HL-60/S4 treated with retinoic acid at 250 ng/mL for 4 days and 3 days (cell line): ENCODE results near the gene PRPS1L1.

Experiments used
- in situ Hi-C: fragments of 300-500 bp; cut with MboI; formaldehyde crosslinking; loops from 2 replicates; pipeline ENCODE4 v1.7.0; 2022; ENCODE audit warnings: low sequenced_read_pairs

The PRPS1L1 gene

GRCh38 chr7:18016547-18017444 lies 10.8 kb downstream of the PRPS1L1 start:
- in situ Hi-C loops: no loop called here

- in situ Hi-C loops: no loop called here
These were observed 13.7 kb downstream of the PRPS1L1 start for GRCh38 chr7:18013936-18014335.

- in situ Hi-C loops: no loop called here
These were observed 23.3 kb downstream of the PRPS1L1 start for GRCh38 chr7:18004372-18004771.

- in situ Hi-C loops: no loop called here
These were observed 24.2 kb downstream of the PRPS1L1 start for GRCh38 chr7:18003286-18003994.

GRCh38 chr7:17998692-17999091 lies 29.0 kb downstream of the PRPS1L1 start:
- in situ Hi-C loops: no loop called here

GRCh38 chr7:17996442-17997223 lies 31.0 kb downstream of the PRPS1L1 start:
- in situ Hi-C loops: no loop called here

GRCh38 chr7:17996040-17996439 lies 31.6 kb downstream of the PRPS1L1 start:
- in situ Hi-C loops: no loop called here

- in situ Hi-C loops: no loop called here
These were observed 33.4 kb downstream of the PRPS1L1 start for GRCh38 chr7:17994079-17994850.

GRCh38 chr7:17991866-17992648 lies 35.6 kb downstream of the PRPS1L1 start:
- in situ Hi-C loops: no loop called here

- in situ Hi-C loops: no loop called here
These were observed 36.9 kb downstream of the PRPS1L1 start for GRCh38 chr7:17990761-17991160.

- in situ Hi-C loops: no loop called here
These were observed 38.1 kb downstream of the PRPS1L1 start for GRCh38 chr7:17989546-17989945.

- in situ Hi-C loops: no loop called here
These were observed 38.8 kb downstream of the PRPS1L1 start for GRCh38 chr7:17988858-17989257.

GRCh38 chr7:17988141-17988540 lies 39.5 kb downstream of the PRPS1L1 start:
- in situ Hi-C loops: no loop called here

GRCh38 chr7:17986851-17987250 lies 40.8 kb downstream of the PRPS1L1 start:
- in situ Hi-C loops: no loop called here

GRCh38 chr7:17985473-17986239 lies 42.0 kb downstream of the PRPS1L1 start:
- in situ Hi-C loops: no loop called here

- in situ Hi-C loops: no loop called here
These were observed 43.4 kb downstream of the PRPS1L1 start for GRCh38 chr7:17984288-17984687.

GRCh38 chr7:17983221-17984062 lies 44.2 kb downstream of the PRPS1L1 start:
- in situ Hi-C loops: no loop called here

- in situ Hi-C loops: no loop called here
These were observed 50.7 kb downstream of the PRPS1L1 start for GRCh38 chr7:17976952-17977351.
